Measurements from ENCODE around the gene CEP112. TPM values are rescaled to one million over a fixed set of nuclear protein-coding genes. Genes with fewer than 3 reads are reported as not detected.

The CEP112 gene
- total RNA-seq, 1 experiment from 2014 or later, result 6.1 TPM

DNA sequence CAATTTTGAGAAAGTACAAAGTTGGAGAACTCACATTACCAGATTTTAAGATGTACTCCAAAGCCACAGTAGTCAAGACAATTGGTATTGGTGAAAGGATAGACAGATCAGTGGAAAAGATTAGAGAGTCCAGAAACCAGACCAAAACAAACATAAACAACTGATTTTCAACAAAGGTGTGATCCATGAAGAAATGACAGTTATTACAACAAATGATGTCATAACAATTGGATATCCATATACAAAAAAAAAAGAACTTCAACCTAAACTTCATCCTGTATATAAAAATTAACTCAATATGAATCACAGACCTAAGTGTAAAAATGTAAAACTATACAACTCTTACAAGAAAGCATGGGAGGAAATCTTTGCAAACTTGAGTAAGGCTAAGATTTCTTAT, 8.4 kb downstream of the CEP112 start:
- Mint-ChIP-seq H3K4me3 (no peak overlapping the region), H3K36me3 (no peaks in the 10 kb centered on the region), H3K27ac (no peak overlapping the region), H3K4me1 (no peaks in the 10 kb centered on the region), H3K9me3 (0 out of 2 replicates have a peak, but pooled peaks cover 3% of the 10 kb centered on the region), H3K27me3 (ENCODE audit: low read depth) (no peaks in the 10 kb centered on the region; the same call in 1 of the 2 replicates)
- DNase-seq (ENCODE audit: low spot score), result no peak
- ChIA-PET POLR2A (no interaction called here), CTCF (no interaction called here)
- TF ChIP-seq NFE2L1 (CRISPR knock-in tag; IDR thresholded peaks at IDR 0.05), result no peak
- TF ChIP-seq, protein P1, sequence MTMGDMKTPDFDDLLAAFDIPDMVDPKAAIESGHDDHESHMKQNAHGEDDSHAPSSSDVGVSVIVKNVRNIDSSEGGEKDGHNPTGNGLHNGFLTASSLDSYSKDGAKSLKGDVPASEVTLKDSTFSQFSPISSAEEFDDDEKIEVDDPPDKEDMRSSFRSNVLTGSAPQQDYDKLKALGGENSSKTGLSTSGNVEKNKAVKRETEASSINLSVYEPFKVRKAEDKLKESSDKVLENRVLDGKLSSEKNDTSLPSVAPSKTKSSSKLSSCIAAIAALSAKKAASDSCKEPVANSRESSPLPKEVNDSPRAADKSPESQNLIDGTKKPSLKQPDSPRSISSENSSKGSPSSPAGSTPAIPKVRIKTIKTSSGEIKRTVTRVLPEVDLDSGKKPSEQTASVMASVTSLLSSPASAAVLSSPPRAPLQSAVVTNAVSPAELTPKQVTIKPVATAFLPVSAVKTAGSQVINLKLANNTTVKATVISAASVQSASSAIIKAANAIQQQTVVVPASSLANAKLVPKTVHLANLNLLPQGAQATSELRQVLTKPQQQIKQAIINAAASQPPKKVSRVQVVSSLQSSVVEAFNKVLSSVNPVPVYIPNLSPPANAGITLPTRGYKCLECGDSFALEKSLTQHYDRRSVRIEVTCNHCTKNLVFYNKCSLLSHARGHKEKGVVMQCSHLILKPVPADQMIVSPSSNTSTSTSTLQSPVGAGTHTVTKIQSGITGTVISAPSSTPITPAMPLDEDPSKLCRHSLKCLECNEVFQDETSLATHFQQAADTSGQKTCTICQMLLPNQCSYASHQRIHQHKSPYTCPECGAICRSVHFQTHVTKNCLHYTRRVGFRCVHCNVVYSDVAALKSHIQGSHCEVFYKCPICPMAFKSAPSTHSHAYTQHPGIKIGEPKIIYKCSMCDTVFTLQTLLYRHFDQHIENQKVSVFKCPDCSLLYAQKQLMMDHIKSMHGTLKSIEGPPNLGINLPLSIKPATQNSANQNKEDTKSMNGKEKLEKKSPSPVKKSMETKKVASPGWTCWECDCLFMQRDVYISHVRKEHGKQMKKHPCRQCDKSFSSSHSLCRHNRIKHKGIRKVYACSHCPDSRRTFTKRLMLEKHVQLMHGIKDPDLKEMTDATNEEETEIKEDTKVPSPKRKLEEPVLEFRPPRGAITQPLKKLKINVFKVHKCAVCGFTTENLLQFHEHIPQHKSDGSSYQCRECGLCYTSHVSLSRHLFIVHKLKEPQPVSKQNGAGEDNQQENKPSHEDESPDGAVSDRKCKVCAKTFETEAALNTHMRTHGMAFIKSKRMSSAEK (CRISPR knock-in tag; IDR thresholded peaks at IDR 0.05; ENCODE audit: borderline replicate concordance), result no peak
- no peak for TF ChIP-seq ELF4 (CRISPR knock-in tag; IDR thresholded peaks at IDR 0.05; ENCODE audit: low read depth)
- TF ChIP-seq, protein P2, sequence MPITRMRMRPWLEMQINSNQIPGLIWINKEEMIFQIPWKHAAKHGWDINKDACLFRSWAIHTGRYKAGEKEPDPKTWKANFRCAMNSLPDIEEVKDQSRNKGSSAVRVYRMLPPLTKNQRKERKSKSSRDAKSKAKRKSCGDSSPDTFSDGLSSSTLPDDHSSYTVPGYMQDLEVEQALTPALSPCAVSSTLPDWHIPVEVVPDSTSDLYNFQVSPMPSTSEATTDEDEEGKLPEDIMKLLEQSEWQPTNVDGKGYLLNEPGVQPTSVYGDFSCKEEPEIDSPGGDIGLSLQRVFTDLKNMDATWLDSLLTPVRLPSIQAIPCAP (CRISPR knock-in tag; IDR thresholded peaks at IDR 0.05), result no peak
- no peak for ATAC-seq

DNA sequence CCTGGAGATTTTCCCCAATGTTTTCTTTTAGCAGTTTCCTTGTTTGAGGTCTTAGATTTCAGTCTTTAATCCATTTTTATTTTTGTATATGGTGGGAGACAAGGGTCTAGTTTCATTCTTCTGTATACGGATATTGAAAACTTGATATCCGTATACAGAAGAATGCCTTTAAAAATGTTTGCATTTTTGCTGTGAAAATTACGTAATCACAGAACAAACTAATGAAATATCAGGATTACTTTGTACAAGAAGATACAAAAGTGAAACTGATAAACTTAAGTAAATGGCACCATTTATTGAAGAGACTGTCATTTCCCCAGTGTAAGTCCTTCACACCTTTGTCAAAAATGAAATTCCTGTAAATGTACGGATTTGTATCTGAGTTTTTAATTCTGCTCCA, 13.3 kb downstream of the CEP112 start:
- Mint-ChIP-seq H3K27me3 (ENCODE audit: low read depth) (no peaks in the 10 kb centered on the region; the same call in 1 of the 2 replicates), H3K4me3 (no peak overlapping the region), H3K36me3 (no peaks in the 10 kb centered on the region), H3K4me1 (no peaks in the 10 kb centered on the region), H3K9me3 (no peaks in the 10 kb centered on the region), H3K27ac (no peak overlapping the region)
- ChIA-PET CTCF (no interaction called here), POLR2A (no interaction called here)
- ATAC-seq (no peak), DNase-seq (ENCODE audit: low spot score) (no peak)
- TF ChIP-seq SP1 (CRISPR knock-in tag; conservative IDR thresholded peaks at IDR 0.05) (no peak), FOXJ3 (CRISPR knock-in tag; IDR thresholded peaks at IDR 0.05; ENCODE audit: borderline replicate concordance) (no peak), SMAD4 (CRISPR knock-in tag; IDR thresholded peaks at IDR 0.05) (no peak), TCF7 (CRISPR knock-in tag; IDR thresholded peaks at IDR 0.05; ENCODE audit: low read depth) (no peak), TP53 (CRISPR knock-in tag; IDR thresholded peaks at IDR 0.05) (no peak), GRHL2 (CRISPR knock-in tag; IDR thresholded peaks at IDR 0.05; ENCODE audit: insufficient replicate concordance, severe bottlenecking) (no peak), FOXP1 (CRISPR knock-in tag; IDR thresholded peaks at IDR 0.05; ENCODE audit: borderline replicate concordance) (no peak), ZNF416 (CRISPR knock-in tag; IDR thresholded peaks at IDR 0.05) (no peak), ZNF121 (CRISPR knock-in tag; IDR thresholded peaks at IDR 0.05) (no peak), HMGA2 (CRISPR knock-in tag; IDR thresholded peaks at IDR 0.05) (no peak)
- TF ChIP-seq, protein P3, sequence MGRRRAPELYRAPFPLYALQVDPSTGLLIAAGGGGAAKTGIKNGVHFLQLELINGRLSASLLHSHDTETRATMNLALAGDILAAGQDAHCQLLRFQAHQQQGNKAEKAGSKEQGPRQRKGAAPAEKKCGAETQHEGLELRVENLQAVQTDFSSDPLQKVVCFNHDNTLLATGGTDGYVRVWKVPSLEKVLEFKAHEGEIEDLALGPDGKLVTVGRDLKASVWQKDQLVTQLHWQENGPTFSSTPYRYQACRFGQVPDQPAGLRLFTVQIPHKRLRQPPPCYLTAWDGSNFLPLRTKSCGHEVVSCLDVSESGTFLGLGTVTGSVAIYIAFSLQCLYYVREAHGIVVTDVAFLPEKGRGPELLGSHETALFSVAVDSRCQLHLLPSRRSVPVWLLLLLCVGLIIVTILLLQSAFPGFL (CRISPR knock-in tag; IDR thresholded peaks at IDR 0.05; ENCODE audit: borderline replicate concordance), result no peak
- TF ChIP-seq, protein P4, sequence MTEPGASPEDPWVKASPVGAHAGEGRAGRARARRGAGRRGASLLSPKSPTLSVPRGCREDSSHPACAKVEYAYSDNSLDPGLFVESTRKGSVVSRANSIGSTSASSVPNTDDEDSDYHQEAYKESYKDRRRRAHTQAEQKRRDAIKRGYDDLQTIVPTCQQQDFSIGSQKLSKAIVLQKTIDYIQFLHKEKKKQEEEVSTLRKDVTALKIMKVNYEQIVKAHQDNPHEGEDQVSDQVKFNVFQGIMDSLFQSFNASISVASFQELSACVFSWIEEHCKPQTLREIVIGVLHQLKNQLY (CRISPR knock-in tag; IDR thresholded peaks at IDR 0.05), result no peak
- TF ChIP-seq, protein P5, sequence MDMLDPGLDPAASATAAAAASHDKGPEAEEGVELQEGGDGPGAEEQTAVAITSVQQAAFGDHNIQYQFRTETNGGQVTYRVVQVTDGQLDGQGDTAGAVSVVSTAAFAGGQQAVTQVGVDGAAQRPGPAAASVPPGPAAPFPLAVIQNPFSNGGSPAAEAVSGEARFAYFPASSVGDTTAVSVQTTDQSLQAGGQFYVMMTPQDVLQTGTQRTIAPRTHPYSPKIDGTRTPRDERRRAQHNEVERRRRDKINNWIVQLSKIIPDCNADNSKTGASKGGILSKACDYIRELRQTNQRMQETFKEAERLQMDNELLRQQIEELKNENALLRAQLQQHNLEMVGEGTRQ (CRISPR knock-in tag; IDR thresholded peaks at IDR 0.05), result no peak
- TF ChIP-seq, protein P6, sequence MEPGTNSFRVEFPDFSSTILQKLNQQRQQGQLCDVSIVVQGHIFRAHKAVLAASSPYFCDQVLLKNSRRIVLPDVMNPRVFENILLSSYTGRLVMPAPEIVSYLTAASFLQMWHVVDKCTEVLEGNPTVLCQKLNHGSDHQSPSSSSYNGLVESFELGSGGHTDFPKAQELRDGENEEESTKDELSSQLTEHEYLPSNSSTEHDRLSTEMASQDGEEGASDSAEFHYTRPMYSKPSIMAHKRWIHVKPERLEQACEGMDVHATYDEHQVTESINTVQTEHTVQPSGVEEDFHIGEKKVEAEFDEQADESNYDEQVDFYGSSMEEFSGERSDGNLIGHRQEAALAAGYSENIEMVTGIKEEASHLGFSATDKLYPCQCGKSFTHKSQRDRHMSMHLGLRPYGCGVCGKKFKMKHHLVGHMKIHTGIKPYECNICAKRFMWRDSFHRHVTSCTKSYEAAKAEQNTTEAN (CRISPR knock-in tag; IDR thresholded peaks at IDR 0.05), result no peak
- TF ChIP-seq, protein P7, sequence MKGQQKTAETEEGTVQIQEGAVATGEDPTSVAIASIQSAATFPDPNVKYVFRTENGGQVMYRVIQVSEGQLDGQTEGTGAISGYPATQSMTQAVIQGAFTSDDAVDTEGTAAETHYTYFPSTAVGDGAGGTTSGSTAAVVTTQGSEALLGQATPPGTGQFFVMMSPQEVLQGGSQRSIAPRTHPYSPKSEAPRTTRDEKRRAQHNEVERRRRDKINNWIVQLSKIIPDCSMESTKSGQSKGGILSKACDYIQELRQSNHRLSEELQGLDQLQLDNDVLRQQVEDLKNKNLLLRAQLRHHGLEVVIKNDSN (CRISPR knock-in tag; IDR thresholded peaks at IDR 0.05), result no peak
- TF ChIP-seq, protein P8, sequence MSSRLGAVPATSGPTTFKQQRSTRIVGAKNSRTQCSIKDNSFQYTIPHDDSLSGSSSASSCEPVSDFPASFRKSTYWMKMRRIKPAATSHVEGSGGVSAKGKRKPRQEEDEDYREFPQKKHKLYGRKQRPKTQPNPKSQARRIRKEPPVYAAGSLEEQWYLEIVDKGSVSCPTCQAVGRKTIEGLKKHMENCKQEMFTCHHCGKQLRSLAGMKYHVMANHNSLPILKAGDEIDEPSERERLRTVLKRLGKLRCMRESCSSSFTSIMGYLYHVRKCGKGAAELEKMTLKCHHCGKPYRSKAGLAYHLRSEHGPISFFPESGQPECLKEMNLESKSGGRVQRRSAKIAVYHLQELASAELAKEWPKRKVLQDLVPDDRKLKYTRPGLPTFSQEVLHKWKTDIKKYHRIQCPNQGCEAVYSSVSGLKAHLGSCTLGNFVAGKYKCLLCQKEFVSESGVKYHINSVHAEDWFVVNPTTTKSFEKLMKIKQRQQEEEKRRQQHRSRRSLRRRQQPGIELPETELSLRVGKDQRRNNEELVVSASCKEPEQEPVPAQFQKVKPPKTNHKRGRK (CRISPR knock-in tag; IDR thresholded peaks at IDR 0.05; ENCODE audit: borderline replicate concordance), result no peak
- TF ChIP-seq, protein P9, sequence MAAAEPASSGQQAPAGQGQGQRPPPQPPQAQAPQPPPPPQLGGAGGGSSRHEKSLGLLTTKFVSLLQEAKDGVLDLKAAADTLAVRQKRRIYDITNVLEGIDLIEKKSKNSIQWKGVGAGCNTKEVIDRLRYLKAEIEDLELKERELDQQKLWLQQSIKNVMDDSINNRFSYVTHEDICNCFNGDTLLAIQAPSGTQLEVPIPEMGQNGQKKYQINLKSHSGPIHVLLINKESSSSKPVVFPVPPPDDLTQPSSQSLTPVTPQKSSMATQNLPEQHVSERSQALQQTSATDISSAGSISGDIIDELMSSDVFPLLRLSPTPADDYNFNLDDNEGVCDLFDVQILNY (CRISPR knock-in tag; IDR thresholded peaks at IDR 0.05), result no peak

All from WTC11 (cell line).